Spleen (tissue), 11 donors: Measurements from ENCODE around the gene POLRMT. TPM values are rescaled to one million over a fixed set of nuclear protein-coding genes. Genes with fewer than 3 reads are reported as not detected.

Source experiments
- DNase-seq: peaks from one replicate; pipeline ENCODE4 v3.0.0-alpha.2; 2020
- H3K27ac ChIP-seq, 8 donors: fragments of 200-600 bp; sonication (generic) in 7 of 8; 1 replicate in 4 of 8; 2 replicates in 4 of 8; pipeline versions ENCODE4 v1.5.0 to v1.8.0; 2016 to 2021; ENCODE audit warnings: inconsistent platforms in 4 of 8, mild to moderate bottlenecking in 4 of 8, moderate library complexity in 1 of 8
- H3K27me3 ChIP-seq, 7 donors: fragments of 200-600 bp; sonication (generic) in 6 of 7; replicated peaks in 1 of 7; 1 replicate in 4 of 7; 2 replicates in 3 of 7; pipeline versions ENCODE4 v1.5.0 to v1.8.0; 2016 to 2021; ENCODE audit warnings: inconsistent platforms in 3 of 7, mild to moderate bottlenecking in 1 of 7
- H3K36me3 ChIP-seq, 6 donors: fragments of 200-600 bp; sonication (generic) in 5 of 6; 1 replicate in 4 of 6; 2 replicates in 2 of 6; pipeline versions ENCODE4 v1.5.0 to v1.8.0; 2016 to 2021; ENCODE audit warnings: inconsistent platforms in 2 of 6
- H3K4me1 ChIP-seq, 6 donors: fragments of 200-600 bp; sonication (generic) in 5 of 6; 1 replicate in 3 of 6; 2 replicates in 3 of 6; pipeline versions ENCODE4 v1.5.0 to v1.8.0; 2016 to 2021; ENCODE audit warnings: inconsistent platforms in 3 of 6
- H3K4me3 ChIP-seq, 8 donors: fragments of 200-600 bp; sonication (generic) in 7 of 8; 1 replicate in 4 of 8; 2 replicates in 4 of 8; pipeline versions ENCODE4 v1.5.0 to v1.8.0; 2016 to 2021; ENCODE audit warnings: inconsistent platforms in 4 of 8, mild to moderate bottlenecking in 4 of 8, moderate library complexity in 2 of 8
- H3K9me3 ChIP-seq, 8 donors: fragments of 200-600 bp; sonication (generic) in 7 of 8; 1 replicate in 4 of 8; 2 replicates in 4 of 8; pipeline versions ENCODE4 v1.5.0 to v1.8.0; 2016 to 2021; ENCODE audit warnings: inconsistent platforms in 4 of 8
- POLR2A ChIP-seq, 3 donors: fragments of 450-650 bp; IDR thresholded peaks; one replicate each; pipeline ENCODE4 v1.5.1; 2017; ENCODE audit warnings: antibody characterized with exemption in 3 of 3, mild to moderate bottlenecking in 1 of 3
- POLR2AphosphoS5 ChIP-seq, 3 donors: sonication (generic); formaldehyde crosslinking; IDR thresholded peaks; one replicate each; pipeline ENCODE4 v1.5.1; 2017; ENCODE audit warnings: antibody characterized with exemption in 3 of 3
- WGBS, 5 donors: extraction: QIAGEN DNeasy Blood & Tissue Kit in 3 of 5; methylation state at CpG; one replicate each; pipeline versions ENCODE4 v1.1.5 to v1.1.7; 2013 to 2018; 5-methylcytosine and 5-hydroxymethylcytosine counted together
- intact Hi-C: fragments of 100-400 bp; cut with DNase I; formaldehyde crosslinking; loops from one replicate; pipeline ENCODE4 v1.15.0; 2023; ENCODE audit warnings: low total_unique reads
- polyA plus RNA-seq, 3 donors: library from polyadenylated mRNA; stranded (reverse); fragments of 200-250 nt; gene quantifications; one replicate each; pipeline ENCODE4 v1.2.1, GENCODE V29; 2013
- total RNA-seq, 7 donors: library from RNA; depleted of rRNA in 3 of 7; stranded (reverse); fragments of >200 nt in 3 of 7; fragmentation: NEBNext Ultra II Directional in 4 of 7; extraction: Animal tissue kit (Norgen Biotek cat#: 25700) in 4 of 7; gene quantifications; one replicate each; pipeline versions ENCODE4 v1.1.0 to v1.2.1, GENCODE V29; 2016 to 2021
- TF ChIP-seq, protein P1 (sequence below), 11 experiments: fragments of 200-600 bp in 7 of 11; fragments of 450-650 bp in 4 of 11; sonication (generic) in 4 of 11; IDR thresholded peaks in 8 of 11; conservative IDR thresholded peaks in 3 of 11; 1 replicate in 7 of 11; 2 replicates in 4 of 11; pipeline versions ENCODE4 v1.4.0 to v1.8.0; 2016 to 2021; ENCODE audit warnings: antibody characterized with exemption in 11 of 11, inconsistent platforms in 4 of 11, mild to moderate bottlenecking in 1 of 11
- donor health status: healthy with polysubstance abuse.
- donor health status: DM: no; HTN: no; CAD: no; lungs with moderate emphysema.
- donor health status: DM: no; HTN: no; CAD: no.
- donor health status: Bipolar disorder and iron deficiency.
- donor health status: healthy.
- donor health status: DM: no; HTN: no; CAD: no.
- donor health status: DM: yes; HTN: yes; CAD: no.

The POLRMT gene
- total and polyA plus RNA-seq, 10 donors, result 28.6 to 105 (median 50.9) TPM

- TF ChIP-seq, protein P1, sequence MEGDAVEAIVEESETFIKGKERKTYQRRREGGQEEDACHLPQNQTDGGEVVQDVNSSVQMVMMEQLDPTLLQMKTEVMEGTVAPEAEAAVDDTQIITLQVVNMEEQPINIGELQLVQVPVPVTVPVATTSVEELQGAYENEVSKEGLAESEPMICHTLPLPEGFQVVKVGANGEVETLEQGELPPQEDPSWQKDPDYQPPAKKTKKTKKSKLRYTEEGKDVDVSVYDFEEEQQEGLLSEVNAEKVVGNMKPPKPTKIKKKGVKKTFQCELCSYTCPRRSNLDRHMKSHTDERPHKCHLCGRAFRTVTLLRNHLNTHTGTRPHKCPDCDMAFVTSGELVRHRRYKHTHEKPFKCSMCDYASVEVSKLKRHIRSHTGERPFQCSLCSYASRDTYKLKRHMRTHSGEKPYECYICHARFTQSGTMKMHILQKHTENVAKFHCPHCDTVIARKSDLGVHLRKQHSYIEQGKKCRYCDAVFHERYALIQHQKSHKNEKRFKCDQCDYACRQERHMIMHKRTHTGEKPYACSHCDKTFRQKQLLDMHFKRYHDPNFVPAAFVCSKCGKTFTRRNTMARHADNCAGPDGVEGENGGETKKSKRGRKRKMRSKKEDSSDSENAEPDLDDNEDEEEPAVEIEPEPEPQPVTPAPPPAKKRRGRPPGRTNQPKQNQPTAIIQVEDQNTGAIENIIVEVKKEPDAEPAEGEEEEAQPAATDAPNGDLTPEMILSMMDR (IDR thresholded peaks at IDR 0.05 in 8 of 11, conservative IDR thresholded peaks at IDR 0.05 in 3 of 11), result no peak
- no peak for TF ChIP-seq POLR2AphosphoS5 (IDR thresholded peaks at IDR 0.05)
- TF ChIP-seq POLR2A (IDR thresholded peaks at IDR 0.05), result no peak
- Histone ChIP-seq H3K4me1 (peaks cover 5 to 35% (median 14%) of the 10 kb centered on the region in 6 donors), H3K36me3 (peaks cover 6 to 62% (median 52%) of the 10 kb centered on the region in 6 donors), H3K4me3 (no peak overlapping the region), H3K27ac (no peak overlapping the region), H3K27me3 (peaks cover 0 to 41% (median 8%) of the 10 kb centered on the region in 7 donors), H3K9me3 (no peaks in the 10 kb centered on the region)
- no peak for DNase-seq
- 81 to 94% (median 90%) methylated on average over 22 to 31 of the region's 31 CpGs for WGBS, 5 donors
- intact Hi-C loops, result loop anchor here (10.0 kb wide), 1 partner anchor 152 kb away; no protein-coding TSS in a partner anchor
These were observed 50.7 kb downstream of the POLRMT start for GRCh38 chr19:582497-583197.

GRCh38 chr19:581399-582111 is 51.8 kb downstream of the POLRMT start:
- DNase-seq, result no peak
- Histone ChIP-seq H3K27ac (no peak overlapping the region), H3K4me3 (no peak overlapping the region), H3K27me3 (peaks cover 0 to 30% (median 7%) of the 10 kb centered on the region in 7 donors), H3K9me3 (no peaks in the 10 kb centered on the region), H3K36me3 (peaks cover 6 to 71% (median 54%) of the 10 kb centered on the region in 6 donors), H3K4me1 (peaks cover 5 to 45% (median 24%) of the 10 kb centered on the region in 6 donors)
- WGBS, 5 donors, result 90 to 93% (median 91%) methylated on average over 20 to 40 of the region's 40 CpGs
- intact Hi-C loops, result loop anchor here (10.0 kb wide), 1 partner anchor 153 kb away; no protein-coding TSS in a partner anchor
- TF ChIP-seq, protein P1 (IDR thresholded peaks at IDR 0.05 in 8 of 11, conservative IDR thresholded peaks at IDR 0.05 in 3 of 11), result no peak
- TF ChIP-seq POLR2AphosphoS5 (IDR thresholded peaks at IDR 0.05), result peak in 1 of 3 donors; percentile 52

DNA sequence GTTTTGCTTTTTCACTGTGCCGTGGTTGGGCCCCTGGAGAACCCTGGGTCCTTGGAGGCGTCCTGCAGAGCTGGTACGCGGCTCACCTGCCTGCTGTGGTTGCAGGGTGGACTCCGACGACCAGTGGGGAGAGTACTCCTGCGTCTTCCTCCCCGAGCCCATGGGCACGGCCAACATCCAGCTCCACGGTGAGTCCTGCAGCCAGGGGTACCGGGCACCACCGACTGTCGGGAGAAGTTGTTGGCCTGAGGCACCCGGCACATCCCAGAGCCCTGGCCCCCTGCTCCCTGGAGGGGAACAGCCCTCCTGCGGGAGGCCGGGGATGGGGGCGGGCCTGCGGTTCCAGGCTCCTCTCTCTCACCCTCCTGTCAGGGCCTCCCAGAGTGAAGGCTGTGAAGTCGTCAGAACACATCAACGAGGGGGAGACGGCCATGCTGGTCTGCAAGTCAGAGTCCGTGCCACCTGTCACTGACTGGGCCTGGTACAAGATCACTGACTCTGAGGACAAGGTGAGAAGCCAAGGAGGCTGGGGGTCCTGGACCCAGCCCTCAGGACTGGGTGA is 53.0 kb downstream of the POLRMT start:
- TF ChIP-seq, protein P1 (IDR thresholded peaks at IDR 0.05 in 8 of 11, conservative IDR thresholded peaks at IDR 0.05 in 3 of 11), result no peak
- peak in 1 of 3 donors; percentile 6 for TF ChIP-seq POLR2AphosphoS5 (IDR thresholded peaks at IDR 0.05)
- TF ChIP-seq POLR2A (IDR thresholded peaks at IDR 0.05), result no peak
- H3K27me3 ChIP-seq, result peaks cover 0 to 18% (median 5%) of the 10 kb centered on the region in 7 donors
- intact Hi-C loops, result loop anchor here (10.0 kb wide), 1 partner anchor 154 kb away; no protein-coding TSS in a partner anchor
- H3K36me3 ChIP-seq, result peaks cover 6 to 77% (median 54%) of the 10 kb centered on the region in 6 donors
- H3K9me3 ChIP-seq, result no peaks in the 10 kb centered on the region
- no peak overlapping the region for H3K27ac ChIP-seq
- DNase-seq, result no peak
- WGBS, 5 donors, result 75 to 95% (median 93%) methylated on average over 2 to 22 of the region's 22 CpGs
- peaks cover 13 to 57% (median 36%) of the 10 kb centered on the region in 6 donors for H3K4me1 ChIP-seq
- no peak overlapping the region for H3K4me3 ChIP-seq
